GM23338 (cell line): Measurements from ENCODE around the gene ZC3H7A.

Source experiments
- CREB1 ChIP-seq: fragments of 250-450 bp; sonication (Bioruptor Pico); IDR thresholded peaks from 2 replicates; pipeline ENCODE4 v1.5.0; 2020; ENCODE audit warnings: low read depth, mild to moderate bottlenecking, moderate library complexity
- CTCF ChIP-seq, 2 experiments: fragments of 200-600 bp in 1 of 2; sonication (generic) in 1 of 2; conservative IDR thresholded peaks; 2 replicates each; pipeline versions ENCODE4 v1.5.1 to v1.6.1; 2016 to 2017; ENCODE audit warnings: antibody characterized with exemption in 2 of 2, low read depth in 2 of 2, mild to moderate bottlenecking in 2 of 2, moderate library complexity in 1 of 2
- ETS1 ChIP-seq: IDR thresholded peaks from 2 replicates; pipeline ENCODE4 v1.6.1; 2016; ENCODE audit warnings: antibody characterized with exemption
- EZH2 ChIP-seq: fragments of 200-600 bp; sonication (generic); IDR thresholded peaks from one replicate; pipeline ENCODE4 v1.8.0; 2017; ENCODE audit warnings: antibody characterized with exemption, mild to moderate bottlenecking, low read depth; ENCODE audit not compliant: unreplicated experiment
- EZH2phosphoT487 ChIP-seq: fragments of 200-600 bp; sonication (generic); IDR thresholded peaks from one replicate; pipeline ENCODE4 v1.8.1; 2018; ENCODE audit warnings: antibody characterized with exemption; ENCODE audit not compliant: unreplicated experiment
- JUNB ChIP-seq: IDR thresholded peaks from one replicate; pipeline ENCODE4 v1.6.1; 2016; ENCODE audit warnings: antibody characterized with exemption; ENCODE audit not compliant: unreplicated experiment
- NANOG ChIP-seq: IDR thresholded peaks from 2 replicates; pipeline ENCODE4 v1.6.1; 2016; ENCODE audit warnings: antibody characterized with exemption, borderline replicate concordance
- POLR2AphosphoS5 ChIP-seq: IDR thresholded peaks from 2 replicates; pipeline ENCODE4 v1.6.1; 2016; ENCODE audit warnings: antibody characterized with exemption, low read depth
- REST ChIP-seq: IDR thresholded peaks from one replicate; pipeline ENCODE4 v1.6.1; 2018; ENCODE audit warnings: antibody characterized with exemption; ENCODE audit not compliant: unreplicated experiment
- STAT1 ChIP-seq: IDR thresholded peaks from one replicate; pipeline ENCODE4 v1.6.1; 2016; ENCODE audit warnings: antibody characterized with exemption; ENCODE audit not compliant: unreplicated experiment
- ZNF114 ChIP-seq: fragments of 250-450 bp; sonication (Bioruptor Pico); IDR thresholded peaks from 2 replicates; pipeline ENCODE4 v1.5.0; 2020; ENCODE audit warnings: mild to moderate bottlenecking, moderate library complexity
- ZNF331 ChIP-seq: fragments of 250-450 bp; sonication (Bioruptor Pico); IDR thresholded peaks from 2 replicates; pipeline ENCODE4 v1.5.0; 2020; ENCODE audit warnings: low read depth, mild to moderate bottlenecking, moderate library complexity

DNA sequence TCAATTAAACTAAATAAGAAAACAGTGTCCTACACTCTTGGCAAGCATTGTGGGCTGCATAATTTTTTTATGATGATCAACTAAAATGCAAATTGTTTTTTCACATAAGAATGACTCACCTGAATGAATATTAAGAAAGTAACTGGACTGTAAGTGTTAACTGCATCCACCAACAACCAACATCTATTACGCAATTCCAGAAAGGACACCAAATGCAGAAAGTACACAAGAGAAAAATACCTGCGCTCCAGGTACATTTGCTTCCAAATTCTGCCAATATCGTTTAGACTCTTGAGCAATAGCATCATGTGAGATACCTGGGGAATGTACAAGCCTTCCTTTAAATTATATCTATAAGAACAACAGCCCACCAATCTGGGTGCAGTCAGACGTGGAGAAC is 34.6 kb downstream of the ZC3H7A start:
- TF ChIP-seq CTCF (conservative IDR thresholded peaks at IDR 0.05; ENCODE audit: low read depth in 2 of 2) (no peak), JUNB (no peak), EZH2 (no peak), ZNF114 (no peak), POLR2AphosphoS5 (no peak), CREB1 (CRISPR knock-in tag) (no peak), EZH2phosphoT487 (no peak), REST (no peak), NANOG (no peak), STAT1 (no peak), ETS1 (no peak), ZNF331 (CRISPR knock-in tag) (no peak)
